Neutrophil (primary cell): ENCODE results near the gene RGS19.

Experiments
- H3K27ac ChIP-seq: fragments of 200-600 bp; sonication (generic); 2 replicates; pipeline ENCODE4 v1.5.1; 2016; ENCODE audit warnings: mild to moderate bottlenecking, moderate library complexity
- H3K27me3 ChIP-seq: fragments of 200-600 bp; sonication (generic); 2 replicates; pipeline ENCODE4 v1.6.0; 2016; ENCODE audit warnings: mild to moderate bottlenecking
- H3K36me3 ChIP-seq: fragments of 200-600 bp; sonication (generic); 2 replicates; pipeline ENCODE4 v1.5.1; 2017
- H3K4me1 ChIP-seq, 2 experiments: fragments of 200-600 bp in 1 of 2; sonication (generic) in 1 of 2; 1 replicate in 1 of 2; 2 replicates in 1 of 2; pipeline versions ENCODE4 v1.5.1 to v1.6.1; 2013 to 2016; ENCODE audit warnings: low read depth in 1 of 2, low read length in 1 of 2, mild to moderate bottlenecking in 1 of 2, moderate library complexity in 1 of 2; ENCODE audit not compliant: control insufficient read depth in 1 of 2, insufficient read depth in 1 of 2
- H3K4me3 ChIP-seq, 2 experiments: fragments of 200-600 bp in 1 of 2; sonication (generic) in 1 of 2; 1 replicate in 1 of 2; 2 replicates in 1 of 2; pipeline ENCODE4 v1.5.1; 2013 to 2016; ENCODE audit warnings: low read depth in 1 of 2, low read length in 1 of 2, mild to moderate bottlenecking in 1 of 2, moderate library complexity in 1 of 2
- H3K9me3 ChIP-seq: fragments of 200-600 bp; sonication (generic); 2 replicates; pipeline ENCODE4 v1.5.1; 2016
- CTCF ChIP-seq: fragments of 200-600 bp; sonication (generic); IDR thresholded peaks from 2 replicates; pipeline ENCODE4 v1.5.1; 2016; ENCODE audit warnings: antibody characterized with exemption

The RGS19 gene

GRCh38 chr20:64074963-64075362 lies 4.4 kb downstream of the RGS19 start:
- H3K27me3 ChIP-seq: no peaks in the 10 kb centered on the region
- TF ChIP-seq CTCF: no peak
- H3K4me3 ChIP-seq: peak overlapping the region; percentile 3 to 18
- peak overlapping the region; percentile 99 for H3K27ac ChIP-seq
- peaks cover 5% of the 10 kb centered on the region for H3K9me3 ChIP-seq
- H3K4me1 ChIP-seq: peaks cover 53 to 54% of the 10 kb centered on the region in 2 experiments
- peaks cover 60% of the 10 kb centered on the region for H3K36me3 ChIP-seq

GRCh38 chr20:64074184-64074789 lies 5.0 kb downstream of the RGS19 start:
- peaks cover 60% of the 10 kb centered on the region for H3K36me3 ChIP-seq

DNA sequence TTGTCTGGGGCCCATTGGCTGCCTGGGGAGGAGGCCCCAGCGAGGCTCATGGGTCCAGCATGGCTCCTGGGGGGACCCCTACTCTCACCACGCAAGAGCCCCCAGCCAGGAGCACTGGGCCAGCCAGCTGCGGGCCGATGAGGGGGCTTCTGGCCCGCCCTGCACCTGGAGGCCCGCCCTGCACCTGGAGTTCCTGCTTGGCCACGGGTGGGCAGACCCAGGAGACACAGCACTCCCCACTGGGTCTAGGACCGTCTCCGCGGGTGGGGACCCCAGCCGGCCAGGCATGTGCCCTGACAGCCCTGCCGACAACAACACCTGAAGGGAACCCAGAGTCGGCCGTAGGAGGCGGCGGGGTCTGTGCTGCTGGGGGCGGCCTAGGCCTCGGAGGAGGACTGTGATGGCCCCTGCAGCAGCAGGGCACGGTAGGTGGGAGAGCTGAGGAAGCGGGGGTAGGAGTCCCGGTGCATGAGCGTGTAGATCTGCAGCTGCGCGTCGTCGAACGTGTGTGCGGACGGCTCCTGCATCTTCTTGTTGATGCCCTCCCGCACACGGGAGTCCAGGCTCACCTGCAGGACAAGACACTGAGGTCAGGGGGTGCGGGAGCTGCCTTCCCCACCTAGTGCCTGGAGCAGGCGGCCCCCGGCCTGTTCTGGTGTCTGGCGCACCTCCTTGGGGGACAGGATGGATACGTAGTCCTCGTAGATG lies 5.7 kb downstream of the RGS19 start:
- H3K4me3 ChIP-seq: no peak overlapping the region
- H3K27me3 ChIP-seq: no peaks in the 10 kb centered on the region
- no peak for TF ChIP-seq CTCF
- peaks cover 62% of the 10 kb centered on the region in 2 experiments for H3K4me1 ChIP-seq
- H3K9me3 ChIP-seq: peaks cover 5% of the 10 kb centered on the region
- peak overlapping the region; percentile 99 for H3K27ac ChIP-seq
- peaks cover 60% of the 10 kb centered on the region for H3K36me3 ChIP-seq

More at GRCh38 chr20:64074184-64074789, 5.0 kb downstream of the RGS19 start:
- Histone ChIP-seq H3K4me1 (peaks cover 60 to 61% of the 10 kb centered on the region in 2 experiments), H3K27ac (peak overlapping the region; percentile 99), H3K27me3 (no peaks in the 10 kb centered on the region), H3K9me3 (peaks cover 5% of the 10 kb centered on the region), H3K4me3 (no peak overlapping the region)
- no peak for TF ChIP-seq CTCF

DNA sequence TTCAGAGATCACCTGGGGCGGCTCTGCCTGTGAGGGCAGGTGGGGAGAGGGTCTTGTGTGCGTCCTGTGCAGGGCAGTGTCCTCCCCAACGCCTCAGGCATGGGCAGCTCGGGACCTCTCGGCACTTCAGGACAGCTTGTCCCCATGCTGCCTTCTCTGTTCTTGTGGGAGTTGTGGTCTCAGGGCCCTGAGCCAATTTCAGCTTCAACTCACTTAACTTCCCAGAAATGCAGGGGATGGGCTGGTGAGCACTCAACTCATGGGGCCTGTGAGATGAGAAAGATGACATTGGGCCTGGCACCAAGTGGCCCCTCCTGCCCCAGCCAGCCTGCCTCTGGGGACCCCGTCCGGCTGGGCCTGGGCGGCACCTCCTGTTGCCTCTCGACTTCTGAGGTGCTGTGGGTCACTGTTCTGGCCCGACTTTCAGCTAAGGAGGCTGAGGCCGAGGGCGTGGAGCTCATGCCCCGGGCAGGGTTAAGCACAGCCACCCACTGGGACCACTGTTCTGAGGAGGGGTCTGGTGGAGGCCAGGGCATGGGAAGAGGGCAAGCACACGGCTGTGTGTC lies 6.7 kb downstream of the RGS19 start:
- TF ChIP-seq CTCF: no peak
- Histone ChIP-seq H3K4me3 (no peak overlapping the region), H3K4me1 (peaks cover 52 to 64% of the 10 kb centered on the region in 2 experiments), H3K9me3 (peaks cover 5% of the 10 kb centered on the region), H3K36me3 (peaks cover 58% of the 10 kb centered on the region), H3K27ac (peak overlapping the region; percentile 99), H3K27me3 (no peaks in the 10 kb centered on the region)

DNA sequence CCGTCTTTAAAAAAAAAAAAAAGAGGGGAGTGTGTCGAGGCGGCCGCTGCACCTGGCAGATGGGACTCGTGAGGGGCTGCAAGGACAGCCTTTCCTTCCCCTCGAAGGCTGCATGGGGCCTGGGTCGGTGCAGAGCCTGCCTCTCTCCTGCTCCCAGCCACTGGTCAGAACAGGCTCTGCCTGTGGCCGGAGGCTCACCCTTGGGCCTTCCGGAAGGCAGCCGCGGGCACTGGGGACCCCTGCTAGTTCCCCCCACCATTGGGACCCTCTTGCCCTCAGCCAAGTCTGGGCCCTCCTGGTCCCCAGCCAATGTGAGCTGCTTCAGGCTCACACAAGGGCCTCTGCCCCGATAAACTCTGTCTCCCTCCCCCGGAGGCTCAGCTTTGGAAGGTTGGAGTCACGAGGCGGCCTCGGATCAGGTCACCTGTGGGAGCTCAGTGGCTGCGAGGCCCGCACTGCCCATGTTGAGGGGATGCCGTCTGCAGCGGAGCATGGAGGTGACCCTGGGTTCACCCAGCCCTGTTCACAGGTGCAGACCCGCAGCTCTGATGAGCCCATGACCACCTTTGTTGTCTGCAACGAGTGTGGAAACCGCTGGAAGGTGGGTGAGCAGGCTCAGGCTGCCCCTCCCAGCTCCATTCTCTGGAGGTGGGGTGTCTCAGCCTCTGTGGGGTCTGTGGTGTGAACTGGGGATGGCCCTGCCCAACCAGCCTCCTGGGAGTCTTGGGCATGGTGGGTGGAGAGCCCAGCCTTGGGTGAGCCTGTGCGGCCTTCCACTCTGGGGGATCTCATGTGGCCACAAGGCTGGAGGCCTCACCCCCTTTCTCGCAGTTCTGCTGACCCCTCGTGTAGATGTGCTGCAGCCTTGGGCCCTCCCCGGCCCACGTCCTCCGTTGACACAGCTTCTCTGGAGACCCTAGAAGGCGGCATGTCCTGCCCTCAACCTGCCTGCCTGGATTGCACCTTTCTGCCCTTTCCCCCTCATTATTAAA lies 7.7 kb downstream of the RGS19 start:
- peaks cover 51 to 71% of the 10 kb centered on the region in 2 experiments for H3K4me1 ChIP-seq
- TF ChIP-seq CTCF: no peak
- H3K27me3 ChIP-seq: no peaks in the 10 kb centered on the region
- no peak overlapping the region for H3K4me3 ChIP-seq
- peaks cover 54% of the 10 kb centered on the region for H3K36me3 ChIP-seq
- H3K9me3 ChIP-seq: peaks cover 5% of the 10 kb centered on the region
- peak overlapping the region; percentile 99 for H3K27ac ChIP-seq
